Tibial nerve (tissue), 4 donors: ENCODE measurements around the gene N4BP2L1. TPM values are rescaled to one million over a fixed set of nuclear protein-coding genes. Genes with fewer than 3 reads are reported as not detected.

Experiments
- DNase-seq, 2 donors: peaks; one replicate each; pipeline ENCODE4 v3.0.0-alpha.2; 2019; ENCODE audit warnings: low spot score in 2 of 2
- H3K27ac ChIP-seq, 4 donors: fragments of 200-600 bp; sonication (generic) in 3 of 4; one replicate each; pipeline ENCODE4 v1.5.1; 2017 to 2019; ENCODE audit warnings: mild to moderate bottlenecking in 1 of 4
- H3K27me3 ChIP-seq, 2 donors: fragments of 200-600 bp; sonication (generic) in 1 of 2; one replicate each; pipeline versions ENCODE4 v1.5.1 to v1.6.0; 2017 to 2019
- H3K36me3 ChIP-seq, 3 donors: fragments of 200-600 bp; sonication (generic); one replicate each; pipeline ENCODE4 v1.5.1; 2018 to 2019
- H3K4me1 ChIP-seq, 4 donors: fragments of 200-600 bp; sonication (generic) in 3 of 4; one replicate each; pipeline ENCODE4 v1.5.1; 2017 to 2019
- H3K4me3 ChIP-seq, 4 donors: fragments of 200-600 bp; sonication (generic) in 3 of 4; one replicate each; pipeline ENCODE4 v1.5.1; 2017 to 2019; ENCODE audit warnings: mild to moderate bottlenecking in 1 of 4, moderate library complexity in 1 of 4
- H3K9me3 ChIP-seq, 4 donors: fragments of 200-600 bp; sonication (generic) in 3 of 4; one replicate each; pipeline ENCODE4 v1.5.1; 2017 to 2019
- EP300 ChIP-seq, 2 donors: sonication (generic); formaldehyde crosslinking; IDR thresholded peaks; one replicate each; pipeline ENCODE4 v1.6.1; 2017; ENCODE audit warnings: antibody characterized with exemption in 2 of 2, mild to moderate bottlenecking in 1 of 2
- POLR2A ChIP-seq, 2 donors: fragments of 450-650 bp; IDR thresholded peaks; one replicate each; pipeline ENCODE4 v1.6.1; 2017; ENCODE audit warnings: antibody characterized with exemption in 2 of 2, mild to moderate bottlenecking in 2 of 2, moderate library complexity in 2 of 2
- WGBS, 2 donors: methylation state at CpG; one replicate each; pipeline ENCODE4 v1.1.5; 2018; 5-methylcytosine and 5-hydroxymethylcytosine counted together
- total RNA-seq, 4 donors: library from RNA; depleted of rRNA; stranded (reverse); fragments of >200 nt; gene quantifications; one replicate each; pipeline ENCODE4 v1.1.0, GENCODE V29; 2016
- TF ChIP-seq, protein P1 (sequence below), 5 experiments: fragments of 200-600 bp in 3 of 5; fragments of 450-650 bp in 2 of 5; sonication (generic) in 3 of 5; IDR thresholded peaks; one replicate each; pipeline ENCODE4 v1.5.1; 2016 to 2019; ENCODE audit warnings: antibody characterized with exemption in 5 of 5, mild to moderate bottlenecking in 3 of 5, moderate library complexity in 2 of 5

The N4BP2L1 gene
- total RNA-seq, 4 donors from 2014 or later, result 15.6 to 31.4 (median 24.5) TPM

- DNase-seq, result peak in 1 of 2 donors; percentile 25
- Histone ChIP-seq H3K4me3 (peak overlapping the region; percentile 63 to 93 (median 81)), H3K36me3 (peaks cover 0 to 10% (median 0%) of the 10 kb centered on the region in 3 donors), H3K27ac (peak overlapping the region; percentile 75 to 99 (median 96)), H3K4me1 (peaks cover 0 to 28% (median 13%) of the 10 kb centered on the region in 4 donors), H3K9me3 (no peaks in the 10 kb centered on the region), H3K27me3 (no peaks in the 10 kb centered on the region)
- no peak for TF ChIP-seq POLR2A (IDR thresholded peaks at IDR 0.05)
- TF ChIP-seq, protein P1, sequence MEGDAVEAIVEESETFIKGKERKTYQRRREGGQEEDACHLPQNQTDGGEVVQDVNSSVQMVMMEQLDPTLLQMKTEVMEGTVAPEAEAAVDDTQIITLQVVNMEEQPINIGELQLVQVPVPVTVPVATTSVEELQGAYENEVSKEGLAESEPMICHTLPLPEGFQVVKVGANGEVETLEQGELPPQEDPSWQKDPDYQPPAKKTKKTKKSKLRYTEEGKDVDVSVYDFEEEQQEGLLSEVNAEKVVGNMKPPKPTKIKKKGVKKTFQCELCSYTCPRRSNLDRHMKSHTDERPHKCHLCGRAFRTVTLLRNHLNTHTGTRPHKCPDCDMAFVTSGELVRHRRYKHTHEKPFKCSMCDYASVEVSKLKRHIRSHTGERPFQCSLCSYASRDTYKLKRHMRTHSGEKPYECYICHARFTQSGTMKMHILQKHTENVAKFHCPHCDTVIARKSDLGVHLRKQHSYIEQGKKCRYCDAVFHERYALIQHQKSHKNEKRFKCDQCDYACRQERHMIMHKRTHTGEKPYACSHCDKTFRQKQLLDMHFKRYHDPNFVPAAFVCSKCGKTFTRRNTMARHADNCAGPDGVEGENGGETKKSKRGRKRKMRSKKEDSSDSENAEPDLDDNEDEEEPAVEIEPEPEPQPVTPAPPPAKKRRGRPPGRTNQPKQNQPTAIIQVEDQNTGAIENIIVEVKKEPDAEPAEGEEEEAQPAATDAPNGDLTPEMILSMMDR (IDR thresholded peaks at IDR 0.05), result no peak
- TF ChIP-seq EP300 (IDR thresholded peaks at IDR 0.05), result no peak
- WGBS, 2 donors, result 32 to 36% methylated on average over 9 of the region's 9 CpGs
Observed at GRCh38 chr13:32428581-32429432, 877 bp upstream of the N4BP2L1 start.

DNA sequence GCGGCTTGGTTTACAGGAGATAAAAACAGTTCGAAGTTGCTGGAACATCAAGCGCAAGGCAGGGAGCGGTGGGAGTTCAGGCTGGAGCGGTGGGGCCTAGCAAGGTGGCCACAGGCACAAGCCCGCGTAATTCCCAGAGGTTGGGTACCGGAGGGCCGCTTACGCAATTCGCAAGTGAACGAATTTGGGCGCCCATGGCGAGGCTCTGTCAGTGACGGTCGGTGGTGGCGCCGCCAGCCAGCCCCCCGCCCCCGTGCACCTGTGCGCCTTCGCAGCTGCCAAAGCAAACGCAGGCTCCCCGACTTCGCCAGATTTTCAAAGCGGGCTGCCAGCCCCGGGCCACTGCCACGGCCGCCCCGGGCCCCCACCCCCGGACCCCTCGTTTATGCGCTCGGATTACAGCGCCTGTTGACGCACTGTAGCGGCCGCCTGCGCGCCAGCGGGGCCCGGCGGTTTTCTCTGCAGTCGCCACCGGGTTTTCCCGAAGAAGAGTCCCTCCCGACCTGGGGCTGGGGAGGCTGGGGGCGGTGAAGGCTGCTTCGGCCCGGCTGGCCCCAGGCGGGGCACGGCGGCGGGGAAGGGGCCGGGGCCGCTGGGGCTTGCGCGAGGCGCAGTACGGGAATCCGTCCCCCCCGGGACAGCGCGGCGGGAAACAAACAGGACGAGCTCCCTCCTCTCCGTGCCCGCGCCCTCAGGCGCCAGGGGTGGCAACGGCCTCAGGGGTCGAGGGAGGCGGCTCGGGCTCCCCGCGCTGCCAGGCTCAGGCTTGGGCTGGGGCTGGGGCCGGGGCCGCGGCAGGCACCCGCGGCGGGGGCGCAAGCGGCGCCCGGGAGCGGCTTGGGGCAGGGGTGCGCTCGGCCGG is 709 bp downstream of the N4BP2L1 start:
- Histone ChIP-seq H3K4me1 (peaks cover 0 to 32% (median 13%) of the 10 kb centered on the region in 4 donors), H3K36me3 (peaks cover 0 to 5% (median 0%) of the 10 kb centered on the region in 3 donors), H3K27me3 (no peaks in the 10 kb centered on the region), H3K27ac (peak overlapping the region; percentile 75 to 99 (median 96)), H3K4me3 (peak overlapping the region; percentile 63 to 93 (median 81)), H3K9me3 (no peaks in the 10 kb centered on the region)
- WGBS, 2 donors, result 2 to 6% methylated on average over 30 to 56 of the region's 90 CpGs
- DNase-seq, result peak; percentile 20 to 39
- TF ChIP-seq EP300 (IDR thresholded peaks at IDR 0.05) (no peak), POLR2A (IDR thresholded peaks at IDR 0.05) (peak in 1 of 2 donors; percentile 14)
- TF ChIP-seq, protein P1 (IDR thresholded peaks at IDR 0.05), result no peak

GRCh38 chr13:32426191-32426989 is 1.5 kb downstream of the N4BP2L1 start:
- TF ChIP-seq POLR2A (IDR thresholded peaks at IDR 0.05) (no peak), EP300 (IDR thresholded peaks at IDR 0.05) (no peak)
- TF ChIP-seq, protein P1 (IDR thresholded peaks at IDR 0.05), result no peak
- Histone ChIP-seq H3K9me3 (no peaks in the 10 kb centered on the region), H3K4me3 (peak overlapping the region; percentile 63 to 93 (median 81)), H3K27me3 (no peaks in the 10 kb centered on the region), H3K27ac (peak overlapping the region; percentile 75 to 99 (median 96)), H3K36me3 (peaks cover 0 to 5% (median 0%) of the 10 kb centered on the region in 3 donors), H3K4me1 (peaks cover 0 to 32% (median 13%) of the 10 kb centered on the region in 4 donors)
- peak in 1 of 2 donors; percentile 17 for DNase-seq
- WGBS, 2 donors, result 57 to 59% methylated on average over 19 of the region's 19 CpGs

DNA sequence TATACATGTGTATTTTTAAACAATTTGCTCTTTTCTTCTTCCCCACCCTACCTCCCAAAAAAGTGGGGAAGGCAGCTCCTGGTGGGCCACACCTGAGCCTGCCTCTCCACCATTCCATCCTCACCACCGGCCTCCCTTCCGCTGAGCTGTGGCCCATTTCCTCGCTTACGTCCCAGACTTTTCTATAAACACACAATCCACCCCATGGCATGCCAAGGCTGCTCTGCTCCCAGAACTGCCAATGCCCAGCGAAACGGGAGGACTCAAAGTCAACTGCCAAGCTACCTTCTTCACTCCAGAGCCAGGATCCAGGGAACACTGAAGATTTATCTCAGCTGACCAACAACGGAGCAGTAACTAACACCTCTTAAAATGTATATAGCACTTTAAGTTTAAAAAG is 2.8 kb downstream of the N4BP2L1 start:
- Histone ChIP-seq H3K36me3 (peaks cover 0 to 15% (median 0%) of the 10 kb centered on the region in 3 donors), H3K4me3 (no peak overlapping the region), H3K9me3 (no peaks in the 10 kb centered on the region), H3K27me3 (no peaks in the 10 kb centered on the region), H3K4me1 (peaks cover 0 to 32% (median 13%) of the 10 kb centered on the region in 4 donors), H3K27ac (peak overlapping the region in 2 of 4 donors; percentile 39 to 99)
- TF ChIP-seq EP300 (IDR thresholded peaks at IDR 0.05) (no peak), POLR2A (IDR thresholded peaks at IDR 0.05) (no peak)
- TF ChIP-seq, protein P1 (IDR thresholded peaks at IDR 0.05), result no peak
- WGBS, 2 donors, result 92 to 93% methylated on average over 7 of the region's 7 CpGs
- no peak for DNase-seq
